Common myeloid progenitor, CD34-positive (primary cell): Measurements from ENCODE around the gene C1orf226.
A peak's percentile ranks its signal among the peaks of the same experiment; 100 is the strongest.

Source experiments
- CTCF ChIA-PET: fragments of 350-600 bp; sonication (Branson Sonifier 250); formaldehyde crosslinking; loops from one replicate; lab custom pipeline; 2021; ENCODE audit warnings: antibody characterized with exemption; lab: Charles Lee
- POLR2A ChIA-PET: fragments of 350-600 bp; sonication (Branson Sonifier 250); formaldehyde crosslinking; loops from one replicate; lab custom pipeline; 2021; ENCODE audit warnings: antibody characterized with exemption; lab: Charles Lee
- DNase-seq, 3 donors: peaks; one replicate each; pipeline versions ENCODE4 v3.0.0 to v3.0.0-alpha.2; 2013
- H3K27ac ChIP-seq, 2 experiments: 1 replicate in 1 of 2; 2 replicates in 1 of 2; pipeline ENCODE4 v1.7.0; 2013; ENCODE audit warnings: inconsistent platforms in 2 of 2, low read length in 2 of 2, mild to moderate bottlenecking in 2 of 2, low read depth in 1 of 2, moderate library complexity in 1 of 2; ENCODE audit not compliant: severe bottlenecking in 2 of 2, insufficient read depth in 1 of 2, poor library complexity in 1 of 2
- H3K27me3 ChIP-seq, 5 experiments: replicated peaks in 2 of 5; 1 replicate in 3 of 5; 2 replicates in 2 of 5; pipeline versions ENCODE4 v1.6.1 to v1.7.0; 2013; ENCODE audit warnings: low read length in 4 of 5, mild to moderate bottlenecking in 2 of 5, moderate library complexity in 2 of 5, inconsistent platforms in 1 of 5; ENCODE audit not compliant: insufficient read depth in 5 of 5, control insufficient read depth in 4 of 5
- H3K36me3 ChIP-seq, 4 experiments: 1 replicate in 2 of 4; 2 replicates in 2 of 4; pipeline versions ENCODE4 v1.6.1 to v1.7.0; 2013; ENCODE audit warnings: low read length in 3 of 4, control low read depth in 1 of 4, mild to moderate bottlenecking in 1 of 4; ENCODE audit not compliant: control insufficient read depth in 4 of 4, insufficient read depth in 4 of 4
- H3K4me1 ChIP-seq, 4 experiments: 1 replicate in 3 of 4; 2 replicates in 1 of 4; pipeline versions ENCODE4 v1.6.1 to v1.7.1; 2013; ENCODE audit warnings: low read length in 3 of 4, mild to moderate bottlenecking in 3 of 4, control low read depth in 1 of 4, inconsistent platforms in 1 of 4, moderate library complexity in 1 of 4; ENCODE audit not compliant: control insufficient read depth in 4 of 4, insufficient read depth in 4 of 4; ENCODE audit errors: control extremely low read depth in 1 of 4
- H3K4me3 ChIP-seq, 7 experiments: 1 replicate in 4 of 7; 2 replicates in 3 of 7; pipeline versions ENCODE4 v1.5.1 to v1.7.0; 2013; ENCODE audit warnings: mild to moderate bottlenecking in 7 of 7, low read length in 6 of 7, moderate library complexity in 6 of 7, inconsistent platforms in 2 of 7, low read depth in 2 of 7, control low read depth in 1 of 7; ENCODE audit not compliant: insufficient read depth in 4 of 7, control insufficient read depth in 1 of 7; ENCODE audit errors: extremely low read depth in 1 of 7
- H3K9me3 ChIP-seq, 5 experiments: 1 replicate in 4 of 5; 2 replicates in 1 of 5; pipeline versions ENCODE4 v1.6.1 to v1.7.1; 2013; ENCODE audit warnings: low read length in 4 of 5, mild to moderate bottlenecking in 2 of 5, inconsistent platforms in 1 of 5, low read depth in 1 of 5, moderate library complexity in 1 of 5; ENCODE audit not compliant: control insufficient read depth in 4 of 5, insufficient read depth in 2 of 5; ENCODE audit errors: control extremely low read depth in 1 of 5
- WGBS: methylation state at CpG from one replicate; pipeline ENCODE4 v1.1.5; 2013; ENCODE audit not compliant: insufficient coverage; 5-methylcytosine and 5-hydroxymethylcytosine counted together

Gene C1orf226

GRCh38 chr1:162383516-162383915, 2.0 kb downstream of the C1orf226 start:
- no peaks in the 10 kb centered on the region for H3K9me3 ChIP-seq
- no peak overlapping the region for H3K27ac ChIP-seq
- no peak overlapping the region for H3K4me3 ChIP-seq
- peaks cover 0 to 3% (median 0%) of the 10 kb centered on the region in 5 experiments for H3K27me3 ChIP-seq
- H3K36me3 ChIP-seq, result no peaks in the 10 kb centered on the region
- H3K4me1 ChIP-seq, result peaks cover 0 to 8% (median 1%) of the 10 kb centered on the region in 4 experiments
- ChIA-PET CTCF (interaction anchor here (1.7 to 2.0 kb wide), 2 partner anchors 9 to 26 kb away, joined by 4 to 5 read pairs; no protein-coding TSS in a partner anchor), POLR2A (no interaction called here)
- no peak for DNase-seq
- WGBS, result 95% methylated on average over 8 of the region's 8 CpGs

DNA sequence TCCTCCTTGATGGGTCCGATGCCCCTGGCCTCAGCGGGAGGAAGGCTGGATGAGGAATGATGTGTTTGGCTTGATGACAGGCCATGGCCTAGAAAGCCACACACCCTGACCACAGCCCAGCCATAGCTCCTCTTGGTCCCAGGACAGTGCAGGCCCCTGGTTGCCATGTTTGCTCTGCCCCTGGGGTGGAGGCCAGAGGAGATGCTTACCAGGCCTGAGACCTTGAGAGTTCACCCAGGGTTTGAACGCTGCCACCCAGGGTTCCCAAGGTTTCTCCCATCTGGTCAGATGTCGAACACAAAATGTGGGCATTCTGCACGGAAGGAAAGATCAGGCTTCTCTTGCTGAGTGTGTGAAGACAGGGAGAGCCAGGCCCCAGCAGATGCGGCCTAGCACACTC, 2.6 kb downstream of the C1orf226 start:
- DNase-seq, result no peak
- no peaks in the 10 kb centered on the region for H3K36me3 ChIP-seq

GRCh38 chr1:162384601-162385279, 3.2 kb downstream of the C1orf226 start:
- Histone ChIP-seq H3K27me3 (peaks cover 0 to 3% (median 0%) of the 10 kb centered on the region in 5 experiments), H3K27ac (no peak overlapping the region), H3K4me1 (peaks cover 0 to 19% (median 3%) of the 10 kb centered on the region in 4 experiments), H3K4me3 (no peak overlapping the region), H3K36me3 (no peaks in the 10 kb centered on the region), H3K9me3 (no peaks in the 10 kb centered on the region)
- WGBS, result 98% methylated on average over 10 of the region's 10 CpGs
- ChIA-PET CTCF (no interaction called here), POLR2A (no interaction called here)
- no peak for DNase-seq

More for the DNA sequence above, 2.6 kb downstream of the C1orf226 start:
- Histone ChIP-seq H3K4me1 (peaks cover 0 to 13% (median 3%) of the 10 kb centered on the region in 4 experiments), H3K27ac (no peak overlapping the region), H3K9me3 (no peaks in the 10 kb centered on the region), H3K27me3 (peaks cover 0 to 3% (median 0%) of the 10 kb centered on the region in 5 experiments), H3K4me3 (no peak overlapping the region)
- ChIA-PET POLR2A (no interaction called here), CTCF (interaction anchor here (2.0 kb wide), 1 partner anchor 8 kb away, joined by 5 read pairs; no protein-coding TSS in a partner anchor)
- 91% methylated on average over 4 of the region's 6 CpGs for WGBS

GRCh38 chr1:162385280-162385623, 3.7 kb downstream of the C1orf226 start:
- peaks cover 0 to 3% (median 0%) of the 10 kb centered on the region in 5 experiments for H3K27me3 ChIP-seq
- no peak overlapping the region for H3K27ac ChIP-seq
- no peaks in the 10 kb centered on the region for H3K36me3 ChIP-seq
- no peaks in the 10 kb centered on the region for H3K9me3 ChIP-seq
- WGBS, result 88% methylated on average over 3 of the region's 3 CpGs
- ChIA-PET POLR2A (no interaction called here), CTCF (no interaction called here)
- peaks cover 0 to 21% (median 3%) of the 10 kb centered on the region in 4 experiments for H3K4me1 ChIP-seq
- H3K4me3 ChIP-seq, result no peak overlapping the region
- DNase-seq, result no peak

DNA sequence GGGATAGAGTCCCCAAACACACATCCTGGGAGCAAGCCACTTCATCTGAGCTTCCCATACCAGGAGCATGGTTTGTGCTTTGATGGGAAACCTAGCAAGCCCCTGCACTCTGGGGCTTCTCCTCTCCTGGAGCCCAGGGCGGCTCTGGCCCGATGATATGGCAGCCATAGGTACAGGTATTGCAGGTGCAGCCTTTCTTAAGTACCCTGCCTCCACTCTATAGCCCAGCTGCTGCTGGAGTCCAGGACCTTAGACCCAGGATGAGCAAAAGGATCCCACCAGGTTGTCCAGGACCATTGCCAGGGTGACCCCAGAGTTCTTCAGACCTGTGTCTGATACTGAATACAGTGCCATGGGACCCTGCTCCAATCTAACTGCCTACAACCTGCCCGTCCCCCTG, 4.2 kb downstream of the C1orf226 start:
- Histone ChIP-seq H3K4me3 (no peak overlapping the region), H3K27me3 (peaks cover 0 to 3% (median 0%) of the 10 kb centered on the region in 5 experiments), H3K27ac (no peak overlapping the region), H3K9me3 (no peaks in the 10 kb centered on the region), H3K36me3 (no peaks in the 10 kb centered on the region), H3K4me1 (peaks cover 0 to 21% (median 3%) of the 10 kb centered on the region in 4 experiments)
- CTCF ChIA-PET, result interaction anchor here (1.2 kb wide), 1 partner anchor 13 kb away, joined by 3 read pairs; no protein-coding TSS in a partner anchor
- POLR2A ChIA-PET, result no interaction called here
- WGBS, result 95% methylated on average over 3 of the region's 3 CpGs
- no peak for DNase-seq

DNA sequence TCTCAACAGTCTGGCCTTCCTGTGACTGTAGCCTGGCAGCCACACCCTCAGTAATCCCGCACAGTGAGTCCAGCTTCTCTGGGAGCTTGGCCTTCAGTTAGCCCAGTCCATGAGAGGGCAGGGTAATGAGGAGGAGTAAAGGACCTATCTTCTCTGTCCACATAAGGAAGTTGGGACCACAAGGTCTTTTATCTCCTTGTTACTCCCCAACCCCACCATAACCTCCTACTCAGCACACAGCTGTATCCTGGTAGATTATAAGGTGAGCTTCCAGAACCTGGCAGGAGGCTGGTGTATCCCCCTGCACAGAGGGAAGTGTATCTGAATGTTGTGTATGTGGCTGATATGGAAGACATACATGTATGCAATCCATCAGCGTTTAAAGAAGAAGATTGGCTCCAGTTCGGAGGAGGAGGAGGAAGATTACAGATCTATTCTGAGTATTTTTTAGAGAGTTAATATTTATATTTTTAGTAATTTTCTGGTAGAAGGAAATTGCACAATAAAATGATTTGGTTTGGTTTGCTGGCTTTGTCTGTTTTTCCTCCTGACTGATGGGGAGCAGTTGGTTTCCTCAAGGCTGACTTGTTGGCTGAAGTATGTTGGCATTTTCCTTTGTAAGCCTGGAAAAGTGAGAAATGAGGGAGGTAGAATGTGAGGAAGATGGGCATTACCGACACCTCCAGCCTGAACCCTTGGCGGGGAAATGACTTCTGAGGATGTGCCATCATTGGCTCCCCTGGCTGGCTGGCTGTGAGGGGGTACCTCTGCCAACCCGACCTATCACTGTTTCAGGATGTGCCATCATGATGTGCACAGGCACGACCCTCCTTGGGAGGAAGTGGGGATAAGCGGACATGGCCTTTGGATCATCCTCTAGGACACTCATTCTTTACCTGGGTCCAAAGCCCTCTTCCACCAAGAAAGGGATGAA, 5.0 kb downstream of the C1orf226 start:
- no peak overlapping the region for H3K27ac ChIP-seq
- ChIA-PET CTCF (interaction anchor here (1.2 kb wide), 1 partner anchor 14 kb away, joined by 3 read pairs; no protein-coding TSS in a partner anchor), POLR2A (no interaction called here)
- H3K4me3 ChIP-seq, result no peak overlapping the region
- DNase-seq, result peak in 2 of 3 donors; percentile 34 to 36
- H3K9me3 ChIP-seq, result no peaks in the 10 kb centered on the region
- no peaks in the 10 kb centered on the region for H3K36me3 ChIP-seq
- WGBS, result 90% methylated on average over 4 of the region's 8 CpGs
- H3K4me1 ChIP-seq, result peaks cover 0 to 21% (median 3%) of the 10 kb centered on the region in 4 experiments
- peaks cover 0 to 3% (median 0%) of the 10 kb centered on the region in 5 experiments for H3K27me3 ChIP-seq
